SKM-1 (cell line): ENCODE results near the gene FAM13A.

Experiments
- DNase-seq: peaks from one replicate; lab custom pipeline; 2025; ENCODE audit not compliant: unreplicated experiment; lab: John Stamatoyannopoulos, UW

FAM13A gene

DNA sequence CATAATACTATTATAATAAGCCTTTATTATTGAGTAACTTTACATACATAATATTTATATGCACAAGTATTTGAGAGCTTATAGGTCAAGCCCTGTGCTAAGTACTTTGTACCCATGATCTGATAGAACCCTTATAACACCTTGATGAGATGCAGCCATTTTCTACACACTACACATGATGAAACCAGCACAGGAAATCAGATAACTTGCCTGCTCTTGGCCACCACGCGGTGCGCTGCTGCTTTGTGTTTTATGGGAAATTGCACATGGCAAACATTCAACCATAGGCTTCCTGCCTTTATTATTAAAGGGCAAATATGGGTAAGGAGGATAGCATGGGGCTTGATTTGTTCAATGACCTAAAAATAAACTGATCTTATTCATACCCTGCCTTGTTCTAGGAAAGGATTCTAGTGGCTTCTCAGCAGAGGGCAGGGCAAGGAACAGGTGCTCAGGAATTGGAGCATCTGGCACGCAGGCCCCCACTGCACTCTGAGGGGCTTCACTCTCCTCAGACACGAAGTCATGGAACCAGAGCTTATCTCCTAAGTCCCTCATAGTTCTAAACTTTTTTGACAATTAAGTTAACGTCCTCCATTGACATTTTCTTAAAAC is 327.7 kb downstream of the FAM13A start:
- no peak for DNase-seq

DNA sequence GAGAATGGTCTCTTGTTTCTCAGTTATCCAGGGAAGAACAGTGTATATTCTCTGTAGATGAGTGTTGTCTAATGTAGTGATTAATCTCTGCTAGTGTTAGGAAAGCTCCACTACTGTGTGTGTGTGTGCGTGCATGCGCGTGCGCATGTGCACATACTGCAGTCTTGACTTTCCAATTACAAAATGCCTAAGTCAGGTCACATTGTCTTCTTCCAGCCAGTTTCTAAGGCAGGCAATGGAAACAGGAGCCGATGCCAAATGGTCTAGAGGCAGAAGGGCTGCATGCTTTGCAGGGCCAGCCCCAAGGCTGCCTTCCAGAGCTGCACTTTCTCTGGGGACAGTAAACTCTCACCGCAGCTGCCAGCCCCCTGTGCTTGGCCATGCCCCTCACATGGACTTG is 328.8 kb downstream of the FAM13A start:
- DNase-seq: no peak

DNA sequence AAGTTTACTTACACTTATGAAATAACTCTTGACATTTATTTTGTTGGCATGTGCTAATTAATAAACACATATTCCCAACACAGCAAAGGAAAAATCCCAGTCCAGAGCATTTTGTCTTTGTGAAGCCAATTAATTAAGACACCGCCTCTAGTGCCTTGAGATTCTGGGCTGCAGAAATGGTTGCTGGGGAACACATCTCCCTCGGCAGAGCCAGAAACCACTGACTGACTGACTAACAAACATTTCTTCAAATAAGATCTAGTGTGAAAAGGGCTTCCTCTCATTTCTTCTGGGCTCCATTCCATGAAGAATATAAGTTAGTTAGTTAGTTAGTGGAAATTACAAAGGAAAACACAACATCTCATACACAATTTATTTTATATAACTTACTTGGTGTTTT is 331.0 kb downstream of the FAM13A start:
- no peak for DNase-seq

DNA sequence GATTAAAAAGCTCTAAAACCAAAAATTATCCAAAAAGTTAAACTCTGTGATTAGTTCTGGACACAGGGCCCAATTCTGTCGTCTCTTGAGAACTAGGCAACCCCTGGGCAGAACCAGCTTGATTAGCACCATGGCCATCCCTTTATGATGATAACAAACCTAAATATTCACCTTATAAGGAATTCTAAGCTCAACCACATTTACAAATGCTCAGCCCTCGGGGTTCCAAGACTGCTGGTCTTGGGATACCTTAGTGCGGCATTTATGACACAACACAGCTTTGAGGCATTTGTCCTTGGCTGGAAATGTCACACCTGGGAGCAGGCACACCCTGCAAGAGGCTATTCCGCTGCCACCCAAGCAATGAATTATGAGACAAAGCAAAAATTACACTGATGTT is 331.8 kb downstream of the FAM13A start:
- no peak for DNase-seq

DNA sequence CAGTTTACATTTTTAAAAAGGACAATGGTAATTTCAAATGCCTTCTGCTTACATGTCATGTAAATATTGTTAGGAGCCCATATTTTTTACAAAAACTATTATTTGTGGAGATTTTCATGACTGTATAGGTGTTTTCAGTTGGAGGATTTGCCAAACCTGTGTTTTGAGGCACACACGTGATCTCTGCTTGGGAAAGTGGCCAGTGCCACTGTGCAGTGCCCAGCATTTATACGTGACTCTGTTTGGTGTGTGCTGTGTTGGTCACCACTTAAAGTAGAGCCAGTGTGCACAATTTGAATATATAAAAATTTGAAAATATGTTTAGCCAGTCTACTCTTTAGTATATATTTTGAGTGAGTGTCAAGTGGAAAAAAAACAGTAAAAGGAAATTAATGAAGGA is 332.6 kb downstream of the FAM13A start:
- DNase-seq: no peak

DNA sequence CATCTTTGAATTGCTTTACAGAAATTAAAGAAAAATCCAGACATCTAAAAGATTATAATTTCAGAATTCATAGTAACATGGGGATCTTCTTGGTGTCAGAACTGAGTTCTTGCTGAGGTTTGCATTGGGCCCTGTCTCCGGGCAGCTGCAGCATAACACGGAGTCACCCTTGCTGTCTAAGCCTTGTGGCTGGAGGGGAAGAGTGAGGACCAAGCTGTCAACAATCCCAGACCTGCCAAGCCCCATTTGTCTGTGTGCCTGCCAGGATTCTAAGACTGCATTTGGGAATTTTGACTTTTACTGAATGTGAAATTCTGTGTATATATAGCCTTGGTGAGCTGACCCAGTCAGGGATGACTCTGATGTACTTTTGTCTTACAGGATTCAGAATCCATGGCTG is 334.2 kb downstream of the FAM13A start:
- DNase-seq: no peak

DNA sequence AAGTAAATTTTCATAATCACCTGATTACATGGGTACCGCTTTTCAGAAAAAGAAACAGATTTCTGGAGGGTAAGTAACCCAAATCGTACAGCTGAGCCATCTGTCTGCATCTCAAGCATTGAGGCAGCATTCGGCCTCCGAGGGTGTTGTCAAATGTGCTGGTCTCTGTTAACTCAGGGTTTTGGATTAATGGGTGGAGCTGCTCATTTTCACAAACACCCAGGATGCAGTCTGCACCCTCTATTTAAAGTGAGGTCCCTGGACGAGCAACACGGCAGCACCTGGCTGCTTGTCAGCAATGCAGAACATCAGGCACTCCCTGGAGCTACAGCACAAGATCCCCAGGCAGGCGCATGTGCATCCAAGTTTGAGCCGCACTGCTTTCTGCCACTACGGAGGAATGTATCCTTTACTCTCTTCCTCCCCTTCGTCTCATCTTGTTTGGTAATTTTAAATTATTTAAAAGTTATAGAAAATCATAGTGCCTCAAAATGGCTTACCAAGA is 334.7 kb downstream of the FAM13A start:
- no peak for DNase-seq

DNA sequence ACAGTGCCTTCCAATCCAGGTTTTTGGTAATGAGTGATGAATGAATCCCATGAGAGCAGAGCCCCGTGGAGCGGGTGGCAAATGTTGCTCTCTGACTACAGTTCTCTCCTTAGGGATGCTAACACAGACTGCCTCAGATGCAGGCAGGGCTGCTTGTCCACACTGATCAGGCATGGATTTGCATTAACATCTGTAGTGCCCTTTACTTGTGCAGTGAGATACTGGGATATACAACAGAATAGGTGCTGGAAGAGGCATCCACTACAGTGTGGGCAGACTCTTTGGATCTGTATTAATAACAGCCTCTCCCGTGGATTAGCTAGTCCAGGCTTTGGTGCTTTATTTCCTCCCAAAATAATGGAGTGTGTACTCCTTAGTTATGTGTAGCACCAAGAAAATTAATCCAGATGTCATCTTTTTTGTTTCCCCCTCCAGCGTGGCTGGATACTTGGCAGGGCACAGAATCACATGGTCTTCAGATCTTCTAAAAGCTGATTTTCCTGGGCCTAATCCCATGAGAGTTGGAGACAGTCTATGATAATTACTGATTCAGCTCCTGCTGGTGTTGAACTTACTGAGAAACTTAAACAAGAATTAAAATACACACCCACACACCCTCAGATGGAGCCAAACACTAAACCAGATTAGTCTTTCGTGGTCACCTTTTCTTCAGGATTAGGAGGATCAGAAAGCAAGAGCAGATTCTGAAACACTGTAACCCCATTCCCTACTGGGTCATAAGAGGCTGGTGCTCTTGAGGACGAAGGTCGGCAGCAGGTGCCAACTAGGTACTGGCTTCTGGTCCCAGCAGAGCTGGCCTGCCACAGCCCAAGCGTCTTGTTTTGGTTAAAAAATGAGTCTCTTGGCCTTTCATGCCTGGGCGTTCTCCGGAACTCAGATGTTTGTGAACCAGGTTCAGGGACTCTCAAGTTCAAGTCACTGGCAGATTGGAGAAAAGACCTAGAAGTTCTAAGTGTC is 336.2 kb downstream of the FAM13A start:
- no peak for DNase-seq

DNA sequence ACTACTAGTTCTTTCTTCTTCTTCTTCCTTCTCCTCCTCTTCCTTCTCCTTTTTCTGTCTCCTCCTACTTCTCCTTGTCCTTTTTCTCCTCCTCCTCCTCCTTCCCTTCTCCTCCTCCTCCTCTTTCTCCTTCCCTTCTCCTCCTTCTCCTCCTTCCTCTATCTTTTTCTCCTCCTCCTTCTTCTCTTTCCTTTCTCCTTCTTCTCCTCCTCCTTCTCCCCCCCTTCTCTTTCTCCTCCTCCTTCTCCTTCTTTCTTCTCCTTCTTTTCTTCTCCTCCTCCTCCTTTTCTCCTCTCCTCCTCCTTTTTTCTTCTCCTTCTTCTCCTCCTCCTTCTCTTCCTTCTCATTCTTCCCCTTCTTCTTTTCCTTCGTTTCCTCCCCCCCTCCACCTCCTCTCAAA is 337.6 kb downstream of the FAM13A start:
- no peak for DNase-seq

DNA sequence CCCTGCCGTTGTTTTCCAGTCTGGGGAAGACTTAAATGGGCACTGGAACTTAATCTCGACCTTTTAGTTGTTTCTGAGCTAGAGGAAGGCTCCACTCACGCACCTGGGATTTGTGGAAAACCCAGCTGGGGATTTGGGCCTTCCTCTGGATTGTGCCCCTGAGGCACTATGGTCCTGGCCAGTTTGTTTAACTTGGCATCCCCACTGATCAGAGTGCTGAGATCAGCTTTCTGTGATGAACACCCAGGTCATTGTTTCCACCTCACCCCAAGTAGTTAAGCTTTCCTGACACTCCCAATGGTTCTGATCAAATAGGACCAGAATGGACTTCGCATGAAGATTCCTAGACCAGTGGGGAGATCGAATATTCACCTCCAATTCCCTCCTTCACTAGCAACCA is 338.9 kb downstream of the FAM13A start:
- DNase-seq: no peak

DNA sequence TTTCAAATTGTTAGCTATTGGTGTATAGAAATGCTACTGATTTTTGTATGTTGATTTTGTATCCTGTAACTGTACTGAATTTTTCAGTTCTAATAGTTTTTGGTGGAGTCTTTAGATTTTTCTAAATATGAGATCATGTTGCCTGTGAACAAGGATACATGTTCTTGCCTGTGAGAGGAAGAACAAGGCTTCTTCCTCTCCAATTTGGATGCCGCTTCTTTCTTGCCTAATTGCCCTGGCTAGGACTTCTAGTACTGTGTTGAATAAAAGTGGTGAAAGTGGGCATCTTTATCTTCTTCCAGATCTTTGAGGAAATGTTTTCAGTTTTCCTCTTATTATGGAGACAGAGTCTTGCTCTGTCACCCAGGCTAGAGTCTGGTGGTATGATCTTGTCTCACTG is 343.2 kb downstream of the FAM13A start:
- DNase-seq: no peak

DNA sequence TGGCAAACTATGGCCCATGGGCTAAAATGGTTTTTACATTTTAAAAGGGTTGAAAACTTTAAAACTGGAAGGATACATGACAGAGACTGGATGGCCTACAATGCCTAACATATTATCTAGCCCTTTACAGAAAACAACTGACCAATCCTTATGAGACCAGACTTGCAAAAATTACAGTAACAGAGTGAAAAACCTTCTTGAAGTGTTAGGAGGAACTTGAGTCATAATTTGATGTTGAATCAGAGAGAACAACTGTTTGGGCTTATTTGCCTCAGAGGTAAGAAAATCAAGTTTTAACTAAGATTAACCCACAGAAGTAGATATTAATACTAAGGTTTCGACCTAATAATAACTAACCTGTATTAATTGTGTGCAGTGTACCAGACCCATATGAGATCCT is 347.0 kb downstream of the FAM13A start:
- no peak for DNase-seq

DNA sequence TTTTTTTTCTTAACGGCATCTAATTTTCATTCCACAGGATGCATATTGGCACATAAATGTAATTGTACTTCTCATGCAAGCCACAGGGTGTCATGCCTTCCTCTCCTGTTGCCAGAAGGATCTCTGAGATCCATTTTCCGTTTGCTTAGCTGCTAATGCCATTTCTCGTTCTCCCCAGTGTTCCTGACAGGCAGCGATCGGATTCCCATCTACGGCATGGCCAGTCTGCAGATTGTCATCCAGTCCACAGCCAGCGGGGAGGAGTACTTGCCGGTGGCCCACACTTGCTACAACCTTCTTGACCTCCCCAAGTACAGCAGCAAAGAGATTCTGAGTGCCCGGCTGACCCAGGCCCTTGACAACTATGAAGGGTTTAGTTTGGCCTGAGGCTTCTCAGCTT is 350.4 kb downstream of the FAM13A start:
- DNase-seq: no peak

DNA sequence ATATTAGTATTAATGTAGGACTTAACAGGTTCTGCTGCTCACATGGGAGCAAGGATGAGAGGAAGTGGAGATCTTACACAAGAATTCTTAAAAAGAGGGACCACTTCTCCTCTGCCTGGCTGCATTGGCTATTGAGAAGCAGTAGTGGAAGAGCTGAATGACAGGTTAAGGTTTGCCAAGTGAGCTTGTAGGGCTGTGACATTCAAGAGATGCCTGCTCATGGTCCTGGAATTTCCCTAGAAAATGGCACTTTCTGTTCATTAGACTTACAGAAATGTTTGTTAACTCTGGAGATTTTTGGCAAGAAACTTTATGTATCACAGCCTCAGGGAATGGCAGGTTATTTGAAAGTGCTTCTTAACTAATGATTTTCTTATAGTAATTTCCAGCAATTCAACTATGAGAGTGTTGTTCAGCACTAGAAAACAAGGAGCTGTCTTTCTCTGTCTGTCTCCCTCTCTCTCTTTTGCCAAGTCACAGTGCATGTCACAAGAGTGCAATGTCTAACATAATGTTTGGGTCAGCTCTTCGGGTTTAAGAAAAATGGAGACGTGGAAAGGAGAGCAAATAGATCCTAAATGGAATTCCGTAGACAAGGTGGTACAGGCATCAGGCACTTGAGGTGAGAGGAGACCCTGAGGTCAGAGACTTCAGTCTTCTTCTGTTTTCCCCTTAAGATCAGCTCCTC is 351.0 kb downstream of the FAM13A start:
- no peak for DNase-seq

DNA sequence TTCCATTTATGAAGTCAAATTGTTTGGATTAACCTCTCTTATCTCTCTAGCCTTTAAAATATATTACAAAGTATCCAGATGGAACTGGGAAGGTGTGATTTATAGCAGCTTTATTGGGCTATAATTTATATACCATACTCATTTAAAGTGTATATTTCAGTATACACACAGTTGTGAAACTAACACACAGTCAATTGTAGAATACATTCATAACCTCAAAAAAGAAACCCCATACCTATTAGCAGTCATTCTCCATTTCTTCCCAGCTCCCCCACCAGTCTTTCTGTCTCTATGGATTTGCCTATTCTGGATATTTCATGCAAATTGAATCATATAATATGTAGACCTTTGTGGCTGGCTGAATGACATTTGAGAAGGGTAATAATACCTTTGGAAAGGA is 351.8 kb downstream of the FAM13A start:
- no peak for DNase-seq

DNA sequence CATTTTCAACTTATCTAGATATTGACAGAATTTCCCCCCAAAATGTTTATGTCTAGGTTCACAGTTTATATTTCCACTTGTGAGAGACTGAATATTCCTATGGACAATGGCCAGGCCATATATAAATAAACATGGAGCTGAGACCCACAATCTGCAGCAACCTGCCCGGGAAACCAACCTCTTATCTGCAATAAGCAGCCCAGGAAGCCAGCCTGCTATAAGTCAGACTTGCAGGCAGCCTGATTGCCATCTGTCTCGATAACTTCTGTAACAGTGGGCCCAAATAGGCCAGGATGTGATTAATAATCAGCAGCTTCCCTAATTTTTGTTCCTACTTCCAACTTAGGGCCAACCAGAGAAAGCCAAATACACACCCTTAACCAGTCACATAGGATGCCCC is 354.2 kb downstream of the FAM13A start:
- no peak for DNase-seq

DNA sequence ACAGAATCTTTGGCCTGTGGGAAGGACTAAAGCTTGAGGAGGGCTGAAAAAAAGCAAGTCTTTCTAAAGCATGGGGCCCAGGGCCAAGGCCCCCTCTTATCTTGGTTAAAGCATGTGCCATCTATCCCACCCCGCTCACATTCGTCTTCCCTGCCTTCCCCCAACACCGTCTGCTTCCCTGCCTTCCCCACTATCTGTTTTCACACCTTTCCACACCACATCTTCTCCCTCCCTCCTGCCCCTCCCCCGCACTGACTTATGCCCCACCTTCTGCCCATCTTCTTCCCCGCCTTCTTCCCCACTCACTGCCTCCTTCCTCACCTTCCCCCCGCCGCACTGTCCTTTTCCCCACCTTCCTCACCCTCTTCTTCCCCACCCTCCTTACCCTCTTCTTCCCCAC is 358.5 kb downstream of the FAM13A start:
- no peak for DNase-seq

DNA sequence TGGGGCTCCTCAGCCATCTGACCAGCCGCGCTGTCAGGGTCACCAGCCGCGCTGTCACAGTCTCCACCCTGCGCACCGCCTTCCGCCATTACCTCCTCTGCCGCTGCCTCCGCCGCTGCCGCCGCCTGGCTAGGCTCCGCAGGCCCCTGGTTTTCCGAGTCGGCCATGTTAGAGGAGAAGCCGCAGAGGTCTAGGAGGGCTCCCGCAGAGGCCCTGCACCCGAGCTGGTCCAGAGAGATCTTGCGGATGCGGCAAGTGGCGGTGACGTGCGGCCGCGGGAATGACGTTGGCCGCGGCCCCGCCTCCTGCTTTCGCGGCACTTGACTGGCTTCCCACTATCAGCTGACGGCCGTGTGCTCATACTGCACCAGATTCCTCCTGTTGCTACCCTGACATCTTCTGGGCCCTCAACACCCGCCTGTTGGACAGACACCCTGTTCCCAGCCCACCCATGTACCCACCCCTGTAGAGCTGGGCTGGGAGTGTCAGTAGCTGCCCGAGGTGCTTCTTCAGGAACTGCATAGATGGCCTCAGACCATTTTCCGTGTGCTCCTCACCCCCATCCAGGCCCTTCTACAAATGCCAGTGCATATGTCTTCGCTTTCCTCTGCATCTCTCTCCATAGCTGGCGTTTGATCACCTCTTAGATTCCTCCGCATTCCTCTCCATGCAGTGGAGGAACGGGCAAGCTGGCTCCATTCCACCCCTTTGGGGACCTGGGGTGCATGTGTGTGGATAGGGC is 359.2 kb downstream of the FAM13A start, which contains the start of gene NAP1L5:
Gene NAP1L5, minus strand, starts transcription at position 242 of the 742 bp plus-strand sequence. Its CDS starts 75 bp downstream, at position 167.
- no peak for DNase-seq

DNA sequence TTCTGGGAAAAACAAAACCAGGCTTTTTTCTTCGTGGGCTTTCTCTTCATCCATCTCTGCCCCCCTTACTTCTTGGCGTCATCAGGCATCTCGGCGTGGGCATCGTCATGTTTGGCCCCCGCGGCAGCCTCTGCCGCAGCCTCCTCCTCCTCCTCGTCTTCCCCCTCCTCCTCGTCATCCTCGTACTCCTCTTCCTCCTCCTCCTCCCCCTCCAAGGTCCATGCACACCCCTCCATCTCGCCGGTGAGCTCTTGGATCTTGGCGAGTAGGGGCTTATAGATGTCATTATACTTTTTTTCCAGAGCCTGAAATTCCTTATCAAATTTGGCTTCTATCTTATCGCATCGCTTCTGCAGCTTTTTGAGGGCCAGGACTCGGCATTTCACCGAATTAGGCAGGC is 359.8 kb downstream of the FAM13A start:
- DNase-seq: no peak

DNA sequence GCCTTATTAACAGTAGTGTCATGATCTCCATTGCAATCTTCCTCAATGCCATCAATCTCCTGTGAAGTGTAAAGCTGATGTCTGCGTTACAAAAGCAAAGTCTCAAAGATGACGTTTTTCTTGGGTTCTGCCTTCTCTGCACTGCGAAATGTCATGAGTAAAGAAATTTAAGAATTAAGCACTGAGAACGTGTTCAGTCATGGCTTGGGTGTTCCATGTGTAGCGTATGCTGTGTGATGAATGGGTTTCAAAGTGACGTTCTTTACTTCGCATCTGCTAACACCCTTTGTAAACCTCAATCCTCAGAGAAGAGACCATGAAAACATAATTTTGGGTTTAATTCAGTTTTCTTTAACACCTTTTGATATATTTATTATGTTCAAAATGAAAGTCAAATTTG is 360.4 kb downstream of the FAM13A start:
- DNase-seq: no peak

DNA sequence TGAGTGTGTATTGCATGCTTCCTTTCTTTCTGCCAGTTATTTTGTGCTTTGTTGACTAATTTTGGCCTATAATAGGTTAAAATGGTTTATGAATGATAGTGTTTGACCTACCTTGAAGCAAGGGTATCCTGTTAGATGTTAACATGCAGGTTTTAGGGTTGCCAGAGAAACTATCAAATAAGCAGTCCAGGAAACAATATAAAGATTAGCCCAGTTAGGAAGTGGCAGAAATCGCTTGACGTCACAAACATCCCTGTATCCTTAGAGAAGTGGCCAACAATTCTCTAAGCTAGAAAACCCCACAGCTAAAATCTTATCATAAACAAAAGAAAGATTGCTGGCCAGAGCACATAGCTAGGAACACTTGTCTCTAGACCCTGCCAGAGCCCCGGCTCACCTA is 363.2 kb downstream of the FAM13A start:
- no peak for DNase-seq
